Measurements from ENCODE around the gene STAMBP. TPM values are rescaled to one million over a fixed set of nuclear protein-coding genes. Genes with fewer than 3 reads are reported as not detected.

STAMBP gene
- total and polyA plus RNA-seq, 9 of the 15 experiments (the other 6 are each of a cell fraction or from before 2014, with no cell fraction given), result 36.9 to 75.2 (median 48.8) TPM

GRCh38 chr2:73842739-73843019 lies 13.9 kb downstream of the STAMBP start:
- no TSS peak for BruUV-seq (replicated peaks)
- POLR2A ChIA-PET, result no interaction called here
- TF ChIP-seq ZEB2 (IDR thresholded peaks at IDR 0.05) (no peak), ATF3 (IDR thresholded peaks at IDR 0.05) (no peak), ATF3 (CRISPR knock-in tag; conservative IDR thresholded peaks at IDR 0.05) (no peak), CREB3L1 (IDR thresholded peaks at IDR 0.05; ENCODE audit: borderline replicate concordance, low read depth) (no peak), POLR2H (tag; IDR thresholded peaks at IDR 0.05; ENCODE audit: low read depth) (no peak), SREBF2 (CRISPR knock-in tag; IDR thresholded peaks at IDR 0.05) (no peak), ZHX1 (conservative IDR thresholded peaks at IDR 0.05; ENCODE audit: low read length) (no peak), CBFA2T2 (conservative IDR thresholded peaks at IDR 0.05) (no peak), ZNF778 (CRISPR knock-in tag; IDR thresholded peaks at IDR 0.05) (no peak), RBBP5 (IDR thresholded peaks at IDR 0.05; ENCODE audit: borderline replicate concordance, insufficient read depth, low read length, poor library complexity, severe bottlenecking) (no peak), PREB (CRISPR knock-in tag; IDR thresholded peaks at IDR 0.05) (no peak), ZNF584 (CRISPR knock-in tag; IDR thresholded peaks at IDR 0.05; ENCODE audit: low read depth) (no peak), SAFB (IDR thresholded peaks at IDR 0.05; ENCODE audit: borderline replicate concordance, low read depth, low read length) (no peak), THRB (CRISPR knock-in tag; conservative IDR thresholded peaks at IDR 0.05) (no peak), GTF2A2 (tag; IDR thresholded peaks at IDR 0.05) (no peak)
- in situ Hi-C loops (cut with MboI), result no loop called here
- intact Hi-C loops (cut with micrococcal nuclease), result no loop called here
- no peaks in the 10 kb centered on the region for H4K20me1 ChIP-seq (replicated peaks; ENCODE audit: control insufficient read depth, insufficient read depth, low read length)
- H3K27ac ChIP-seq (ENCODE audit: extremely low read depth, low read depth, low read length), result no peak overlapping the region
- H3K4me2 ChIP-seq (ENCODE audit: insufficient read depth, low read length), result no peak overlapping the region
- no peak overlapping the region for H2AFZ ChIP-seq (ENCODE audit: low read depth, low read length)
- H3K27me3 ChIP-seq (ENCODE audit: control insufficient read depth in 2 of 2, insufficient read depth in 2 of 2, low read length in 2 of 2), result no peaks in the 10 kb centered on the region
- no peak overlapping the region for H3K9ac ChIP-seq (ENCODE audit: insufficient read depth in 1 of 2, low read depth in 2 of 2, low read length in 2 of 2)
- no peak for FAIRE-seq
- H3K9me1 ChIP-seq (ENCODE audit: control insufficient read depth, insufficient read depth, low read length), result no peaks in the 10 kb centered on the region
- DNase-seq (ENCODE audit: extremely low read depth in 1 of 4, low spot score in 3 of 4), result no peak
- no peaks in the 10 kb centered on the region for H3K9me3 ChIP-seq (replicated peaks; ENCODE audit: control insufficient read depth, insufficient read depth, low read depth, low read length)
- WGBS (ENCODE audit: insufficient coverage, low coverage, missing lambda C conversion rate), result 100% methylated on average over 1 of the region's 1 CpG
- peaks cover 59% of the 10 kb centered on the region for H3K36me3 ChIP-seq (ENCODE audit: control insufficient read depth, insufficient read depth, low read length)
- 0 out of 3 replicates have a peak, but pooled peaks cover 4% of the 10 kb centered on the region for H3K79me2 ChIP-seq (ENCODE audit: control insufficient read depth, insufficient read depth, low read length)
- 0 out of 5 replicates have a peak, but pooled peaks cover 0 to 2% of the 10 kb centered on the region in 2 experiments for H3K4me1 ChIP-seq (replicated peaks in 1 of 2; ENCODE audit: control insufficient read depth in 2 of 2, insufficient read depth in 2 of 2, low read length in 2 of 2)
- CTCF ChIA-PET (ENCODE audit: low intra/inter-chr PET ratio), result no interaction called here
- ATAC-seq, result no peak
- H3K4me3 ChIP-seq, result no peak overlapping the region
